Cardiac muscle cell (in vitro differentiated cells and primary cell): ENCODE measurements around the gene GBF1. TPM values are rescaled to one million over a fixed set of nuclear protein-coding genes. Genes with fewer than 3 reads are reported as not detected.

Experiments
- DNase-seq, 2 donors: peaks; one replicate each; pipeline versions ENCODE4 v3.0.0 to v3.0.0-alpha.2; 2010 to 2017; ENCODE audit warnings: low read depth in 1 of 2, low spot score in 1 of 2
- H3K27ac ChIP-seq: fragments of 200-600 bp; sonication (generic); 2 replicates; pipeline ENCODE4 v1.5.1; 2016
- H3K27me3 ChIP-seq: fragments of 200-600 bp; sonication (generic); 2 replicates; pipeline ENCODE4 v1.6.0; 2016; ENCODE audit warnings: control low read depth
- H3K36me3 ChIP-seq: fragments of 200-600 bp; sonication (generic); 2 replicates; pipeline ENCODE4 v1.5.1; 2016; ENCODE audit warnings: control low read depth
- H3K4me1 ChIP-seq: fragments of 200-600 bp; sonication (generic); 2 replicates; pipeline ENCODE4 v1.8.1; 2017; ENCODE audit warnings: low read depth, mild to moderate bottlenecking, mixed run types
- H3K4me3 ChIP-seq: fragments of 200-600 bp; sonication (generic); 2 replicates; pipeline ENCODE4 v1.5.1; 2016; ENCODE audit warnings: mild to moderate bottlenecking
- H3K9me3 ChIP-seq: fragments of 200-600 bp; sonication (generic); 2 replicates; pipeline ENCODE4 v1.5.1; 2017; ENCODE audit warnings: low read depth, mild to moderate bottlenecking, control low read depth
- polyA plus RNA-seq: library from polyadenylated mRNA; unstranded; fragments of >200 nt; fragmentation: Nextera tagmentation; extraction: Ambion mirVana; gene quantifications from 2 replicates; pipeline ENCODE4 v1.2.1, GENCODE V29; 2016
- total RNA-seq: library from RNA; depleted of rRNA; stranded (reverse); fragments of >200 nt; gene quantifications from 2 replicates; pipeline ENCODE4 v1.2.3, GENCODE V29; 2016
- TF ChIP-seq, protein P1 (sequence below): IDR thresholded peaks from 2 replicates; pipeline ENCODE4 v1.5.1; 2012; ENCODE audit warnings: low read depth, mild to moderate bottlenecking, low read length

GBF1 gene
- total and polyA plus RNA-seq, 2 experiments from 2014 or later, result 42.1 to 75.6 TPM

DNA sequence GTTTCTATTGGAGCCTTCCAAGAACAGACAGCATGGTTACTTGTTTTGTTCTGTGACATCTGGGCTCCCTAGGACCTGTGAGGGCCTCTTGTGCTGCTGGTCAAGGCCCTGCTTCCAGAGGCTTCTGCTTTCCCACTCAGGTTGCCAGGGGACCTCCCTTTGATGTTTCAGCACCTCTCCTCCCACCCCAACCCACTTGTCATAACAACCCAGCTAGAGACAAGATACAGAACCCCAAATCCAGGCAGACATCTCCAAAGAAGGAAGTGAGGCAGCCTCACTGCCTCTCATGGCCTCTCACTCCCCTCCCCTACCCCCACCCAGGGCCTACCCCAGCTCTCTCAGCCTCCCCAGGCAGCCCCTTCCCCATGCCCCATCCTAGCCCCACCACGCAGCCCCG lies 161.5 kb downstream of the GBF1 start:
- H3K4me1 ChIP-seq, result no peaks in the 10 kb centered on the region
- H3K27ac ChIP-seq, result no peak overlapping the region
- peaks cover 32% of the 10 kb centered on the region for H3K27me3 ChIP-seq
- TF ChIP-seq, protein P1, sequence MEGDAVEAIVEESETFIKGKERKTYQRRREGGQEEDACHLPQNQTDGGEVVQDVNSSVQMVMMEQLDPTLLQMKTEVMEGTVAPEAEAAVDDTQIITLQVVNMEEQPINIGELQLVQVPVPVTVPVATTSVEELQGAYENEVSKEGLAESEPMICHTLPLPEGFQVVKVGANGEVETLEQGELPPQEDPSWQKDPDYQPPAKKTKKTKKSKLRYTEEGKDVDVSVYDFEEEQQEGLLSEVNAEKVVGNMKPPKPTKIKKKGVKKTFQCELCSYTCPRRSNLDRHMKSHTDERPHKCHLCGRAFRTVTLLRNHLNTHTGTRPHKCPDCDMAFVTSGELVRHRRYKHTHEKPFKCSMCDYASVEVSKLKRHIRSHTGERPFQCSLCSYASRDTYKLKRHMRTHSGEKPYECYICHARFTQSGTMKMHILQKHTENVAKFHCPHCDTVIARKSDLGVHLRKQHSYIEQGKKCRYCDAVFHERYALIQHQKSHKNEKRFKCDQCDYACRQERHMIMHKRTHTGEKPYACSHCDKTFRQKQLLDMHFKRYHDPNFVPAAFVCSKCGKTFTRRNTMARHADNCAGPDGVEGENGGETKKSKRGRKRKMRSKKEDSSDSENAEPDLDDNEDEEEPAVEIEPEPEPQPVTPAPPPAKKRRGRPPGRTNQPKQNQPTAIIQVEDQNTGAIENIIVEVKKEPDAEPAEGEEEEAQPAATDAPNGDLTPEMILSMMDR, result no peak
- no peak for DNase-seq
- no peak overlapping the region for H3K4me3 ChIP-seq
- H3K36me3 ChIP-seq, result no peaks in the 10 kb centered on the region
- no peaks in the 10 kb centered on the region for H3K9me3 ChIP-seq

DNA sequence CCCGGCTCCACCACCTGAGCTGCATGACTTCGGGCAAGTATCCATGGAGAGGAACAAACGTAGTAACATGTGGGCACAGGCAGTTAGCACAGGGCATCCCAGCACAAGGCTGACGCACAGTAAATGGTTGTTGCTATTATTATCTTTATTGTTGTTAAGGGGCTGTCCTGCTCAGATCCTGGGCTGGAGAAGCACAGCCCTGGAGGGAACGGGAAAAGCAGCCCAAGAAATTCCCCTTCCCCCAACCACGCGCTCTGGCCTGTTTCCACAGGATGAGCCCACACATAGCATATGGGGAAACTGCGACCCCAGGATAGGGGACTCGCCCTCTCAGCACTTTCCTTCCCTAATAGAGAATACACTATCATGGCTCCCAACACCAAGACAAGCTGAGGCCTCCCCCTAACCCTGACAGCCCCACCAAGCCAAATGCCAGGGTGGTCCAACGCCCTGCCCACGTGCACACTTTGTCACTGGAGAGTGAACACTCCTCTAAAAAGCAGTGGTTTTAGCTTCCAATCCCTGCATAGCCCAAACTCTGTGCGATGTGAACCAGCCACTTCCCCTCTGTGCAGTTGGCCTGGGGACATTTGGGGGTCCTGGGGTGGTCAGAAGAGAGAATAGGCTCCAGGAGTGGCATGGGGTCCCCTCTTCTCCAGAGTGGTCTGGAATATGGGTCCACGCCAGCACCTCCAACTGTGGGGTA lies 162.2 kb downstream of the GBF1 start:
- H3K36me3 ChIP-seq, result no peaks in the 10 kb centered on the region
- no peak for DNase-seq
- H3K27me3 ChIP-seq, result peaks cover 32% of the 10 kb centered on the region
- TF ChIP-seq, protein P1, result no peak
- no peaks in the 10 kb centered on the region for H3K9me3 ChIP-seq
- no peaks in the 10 kb centered on the region for H3K4me1 ChIP-seq
- no peak overlapping the region for H3K4me3 ChIP-seq
- no peak overlapping the region for H3K27ac ChIP-seq

DNA sequence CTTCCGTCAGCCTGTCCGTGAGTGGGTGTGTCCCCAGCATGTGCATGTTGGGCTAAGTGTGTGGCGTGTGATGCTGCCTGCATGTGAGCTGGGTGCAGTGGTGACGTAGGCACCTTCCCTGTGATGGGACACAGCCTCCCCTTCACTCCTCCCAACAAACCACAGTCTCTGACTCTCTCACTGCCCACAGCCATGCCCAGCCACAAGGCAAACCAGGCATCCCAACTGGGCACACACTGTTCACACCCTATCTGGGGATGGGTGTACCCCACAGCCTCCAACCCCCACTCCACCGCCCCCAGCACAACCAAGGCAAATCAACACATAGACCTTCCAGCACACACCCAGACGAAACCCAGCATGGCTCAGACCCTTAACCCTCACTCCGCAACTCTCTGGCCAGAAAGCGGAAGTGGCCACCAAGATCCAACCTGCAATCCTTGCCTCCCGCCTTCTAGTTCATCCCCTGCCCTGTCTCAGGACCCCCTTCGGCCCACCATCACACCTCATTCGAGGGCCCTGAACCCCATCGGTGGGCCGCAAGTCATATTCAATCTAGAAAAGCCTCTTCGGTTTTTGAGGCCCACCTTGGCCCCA lies 162.9 kb downstream of the GBF1 start:
- no peaks in the 10 kb centered on the region for H3K9me3 ChIP-seq
- TF ChIP-seq, protein P1, result no peak
- no peak for DNase-seq
- H3K4me3 ChIP-seq, result peak overlapping the region; percentile 49
- peaks cover 38% of the 10 kb centered on the region for H3K27me3 ChIP-seq
- H3K27ac ChIP-seq, result no peak overlapping the region
- no peaks in the 10 kb centered on the region for H3K4me1 ChIP-seq
- H3K36me3 ChIP-seq, result no peaks in the 10 kb centered on the region

DNA sequence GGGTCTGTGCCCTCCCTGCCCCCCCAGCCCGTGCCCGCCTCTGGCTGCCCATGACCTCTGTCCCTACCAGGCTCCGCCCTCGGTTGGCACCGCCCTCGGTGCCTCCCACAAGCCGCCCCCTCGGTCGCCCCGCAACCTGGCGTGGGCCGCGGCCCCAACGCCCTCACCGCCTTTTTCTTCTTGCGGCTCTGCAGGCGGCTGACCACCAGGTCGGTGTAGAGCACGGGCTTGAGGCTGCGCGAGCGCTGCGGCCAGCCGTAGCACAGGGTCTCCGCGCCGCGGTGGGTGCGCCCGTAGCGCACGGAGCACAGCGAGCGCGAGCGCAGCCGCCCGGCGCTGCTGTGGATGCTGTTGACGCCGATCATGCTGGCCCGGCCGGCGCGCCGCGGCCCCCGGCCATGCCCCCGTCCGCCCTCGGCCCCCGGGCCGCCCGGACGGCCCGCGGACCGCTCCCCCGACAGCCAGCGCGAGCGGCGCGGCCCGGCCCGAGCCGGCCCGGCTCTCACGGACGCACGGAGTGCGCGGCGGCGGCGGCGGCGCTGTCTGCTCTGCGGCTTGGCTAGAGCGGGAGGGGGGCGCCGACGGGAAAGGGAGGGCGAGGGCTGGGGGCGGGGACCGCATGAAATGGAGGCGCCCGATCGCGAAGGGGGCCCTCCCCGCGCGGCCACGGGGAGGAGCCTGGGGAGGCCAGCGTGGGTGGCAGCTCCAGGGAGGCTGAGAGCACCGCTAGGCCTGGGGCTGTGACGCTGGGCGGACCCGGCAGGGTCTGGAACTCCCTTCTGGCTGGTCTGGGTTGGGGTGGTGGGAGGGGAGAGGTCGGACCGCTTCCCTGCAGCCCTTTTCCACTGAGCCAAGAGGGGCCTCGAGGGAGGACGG lies 163.6 kb downstream of the GBF1 start:
- H3K4me1 ChIP-seq, result no peaks in the 10 kb centered on the region
- peaks cover 38% of the 10 kb centered on the region for H3K27me3 ChIP-seq
- H3K9me3 ChIP-seq, result no peaks in the 10 kb centered on the region
- H3K27ac ChIP-seq, result no peak overlapping the region
- peak overlapping the region; percentile 49 for H3K4me3 ChIP-seq
- TF ChIP-seq, protein P1, result no peak
- peak; percentile 77 to 82 for DNase-seq
- H3K36me3 ChIP-seq, result no peaks in the 10 kb centered on the region

DNA sequence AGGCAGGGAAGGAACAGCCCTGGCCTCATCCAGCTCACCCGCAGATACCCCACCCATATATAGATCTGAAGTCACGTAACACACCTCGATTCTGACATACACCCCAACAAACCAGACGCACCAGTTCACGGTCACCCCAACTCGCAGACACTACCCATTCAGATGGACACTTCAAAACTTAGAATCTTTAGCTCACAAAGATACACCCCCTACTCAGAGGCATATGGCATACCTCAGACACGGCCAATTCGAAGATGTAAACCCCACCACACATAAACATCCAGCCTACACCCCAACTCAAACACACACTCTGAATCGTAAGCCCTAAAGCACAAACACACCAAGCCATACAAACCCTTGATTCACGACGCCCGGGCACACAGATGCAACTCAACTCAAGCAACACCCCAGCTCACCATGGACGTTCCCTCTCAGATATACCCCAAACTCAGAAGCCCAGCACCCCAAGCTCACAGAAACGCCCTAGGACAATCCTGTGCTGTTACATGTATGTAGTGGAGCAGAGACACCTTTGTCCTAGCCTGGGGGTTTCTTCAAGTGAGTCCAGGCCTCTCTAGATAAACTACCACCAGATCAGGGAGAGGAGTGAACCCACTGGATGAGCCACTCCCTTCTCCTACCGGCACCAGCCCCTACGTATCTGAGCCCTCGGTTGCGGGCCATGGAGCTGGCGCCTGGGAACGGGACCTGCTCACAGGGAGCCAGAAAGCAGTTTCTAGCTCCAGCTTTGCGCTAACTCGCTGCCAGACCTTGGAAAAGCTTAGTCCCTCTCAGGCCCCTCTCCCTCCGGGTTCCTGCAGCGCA lies 164.5 kb downstream of the GBF1 start:
- no peaks in the 10 kb centered on the region for H3K9me3 ChIP-seq

More for the DNA sequence above, 164.5 kb downstream of the GBF1 start:
- TF ChIP-seq, protein P1, result no peak
- DNase-seq, result peak; percentile 25 to 32
- Histone ChIP-seq H3K4me3 (peak overlapping the region; percentile 49), H3K36me3 (no peaks in the 10 kb centered on the region), H3K4me1 (no peaks in the 10 kb centered on the region), H3K27me3 (peaks cover 38% of the 10 kb centered on the region), H3K27ac (no peak overlapping the region)
